ENCODE measurements around the gene CMTM8. TPM values are rescaled to one million over a fixed set of nuclear protein-coding genes. Genes with fewer than 3 reads are reported as not detected.
"Not testable (repeated sequence)": the region's sequence is repeated elsewhere in the genome, so short reads cannot be mapped to it uniquely, and the experiment has no call there.

Gene CMTM8, protein sequence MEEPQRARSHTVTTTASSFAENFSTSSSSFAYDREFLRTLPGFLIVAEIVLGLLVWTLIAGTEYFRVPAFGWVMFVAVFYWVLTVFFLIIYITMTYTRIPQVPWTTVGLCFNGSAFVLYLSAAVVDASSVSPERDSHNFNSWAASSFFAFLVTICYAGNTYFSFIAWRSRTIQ
- not detected in 2 replicates for total RNA-seq (2014; rRNA removed; shearing (Covaris generic))

DNA sequence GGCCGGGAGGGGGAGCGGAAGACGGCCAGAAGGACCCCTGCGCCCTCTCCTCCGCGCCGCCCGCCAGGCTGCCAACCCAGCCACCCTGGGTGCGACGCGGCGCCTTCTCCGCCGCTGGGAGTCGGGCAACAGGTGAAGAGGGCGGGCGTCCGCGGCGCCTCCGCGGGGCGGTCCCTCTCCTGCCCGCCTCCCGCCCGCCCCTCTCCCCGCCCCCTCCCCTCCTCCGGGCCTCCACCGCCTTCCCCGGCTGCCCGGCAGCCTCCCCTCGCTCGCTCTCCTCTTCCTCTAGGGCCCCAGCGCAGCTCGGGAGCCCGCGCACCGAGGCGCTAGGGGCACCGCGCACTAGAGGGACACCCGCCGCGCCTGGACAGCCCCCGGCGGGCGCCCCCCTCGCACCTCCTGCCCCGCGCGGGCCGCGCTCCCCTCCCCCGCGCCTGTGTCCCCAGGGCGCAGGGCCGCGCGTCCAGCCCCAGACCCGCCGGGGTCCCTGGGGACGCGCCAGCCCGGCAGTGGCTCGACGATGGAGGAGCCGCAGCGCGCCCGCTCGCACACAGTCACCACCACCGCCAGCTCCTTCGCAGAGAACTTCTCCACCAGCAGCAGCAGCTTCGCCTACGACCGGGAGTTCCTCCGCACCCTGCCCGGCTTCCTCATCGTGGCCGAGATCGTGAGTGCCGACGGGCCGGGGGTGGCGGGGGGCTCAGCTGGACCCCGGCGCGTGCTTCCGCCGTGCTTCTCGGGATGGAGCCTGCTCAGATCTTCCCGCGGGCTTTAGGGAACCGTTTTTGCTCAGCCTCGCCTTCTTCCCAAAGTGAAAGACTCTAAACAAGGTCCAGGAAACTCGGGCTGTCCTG is at the start of gene CMTM8:
CMTM8 (plus strand) TSS at position 228 of the 854 bp plus-strand sequence; CDS start at position 521, 293 bp downstream.
- H3K9me3 ChIP-seq (replicated peaks), result no peaks in the 10 kb centered on the region
- H3K4me1 ChIP-seq (replicated peaks), result peaks cover 8% of the 10 kb centered on the region
- peak in 1 of 2 experiments; percentile 1 for DNase-seq (ENCODE audit: low read depth in 1 of 2, low spot score in 2 of 2)
- H3K36me3 ChIP-seq, result no peaks in the 10 kb centered on the region
- no peak within 1 kb of the TSS for H3K27ac ChIP-seq
- peaks cover 38% of the 10 kb centered on the region for H3K27me3 ChIP-seq (replicated peaks)
- peak within 1 kb of the TSS; percentile 34 for H3K4me3 ChIP-seq

DNA sequence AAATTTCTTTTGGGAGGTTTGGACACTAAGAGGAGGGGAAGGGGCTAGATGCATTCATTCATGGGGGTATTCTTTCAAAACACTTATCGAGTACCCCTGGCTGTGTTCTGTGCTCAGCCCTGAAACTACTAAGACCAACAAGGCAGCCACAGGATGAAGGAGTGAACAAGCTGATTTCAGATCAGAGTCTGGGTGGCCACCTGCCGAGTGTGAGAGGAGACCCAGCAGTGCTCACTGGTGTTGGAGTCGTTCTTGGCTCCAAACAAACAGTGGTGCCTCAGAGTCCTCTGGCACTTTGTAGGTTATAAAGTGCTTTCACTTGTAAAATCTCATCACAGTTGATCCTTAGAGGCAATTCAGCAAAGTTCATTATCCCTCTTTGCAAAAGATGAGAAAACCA is 48.8 kb upstream of the CMTM8 start:
- Histone ChIP-seq H3K9me3 (replicated peaks) (no peaks in the 10 kb centered on the region), H3K4me3 (no peak overlapping the region), H3K36me3 (no peaks in the 10 kb centered on the region), H3K27ac (no peak overlapping the region), H3K4me1 (replicated peaks) (no peaks in the 10 kb centered on the region), H3K27me3 (replicated peaks) (0 out of 2 replicates have a peak, but pooled peaks cover 3% of the 10 kb centered on the region)
- no peak for DNase-seq (ENCODE audit: low read depth in 1 of 2, low spot score in 2 of 2)

DNA sequence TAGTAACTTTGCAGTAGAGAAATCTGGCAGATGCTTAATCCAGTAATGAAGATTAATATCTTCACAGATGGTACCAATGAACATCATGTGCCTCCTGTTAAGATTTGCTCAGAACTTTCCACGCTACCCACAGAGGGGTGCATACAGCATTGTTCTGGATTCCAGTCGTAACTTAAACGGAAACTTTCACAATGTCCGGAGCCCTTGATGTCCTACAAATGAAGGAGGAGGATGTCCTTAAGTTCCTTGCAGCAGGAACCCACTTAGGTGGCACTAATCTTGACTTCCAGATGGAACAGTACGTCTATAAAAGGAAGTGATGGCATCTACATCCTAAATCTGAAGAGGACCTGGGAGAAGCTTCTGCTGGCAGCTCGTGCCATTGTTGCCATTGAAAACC is 47.9 kb upstream of the CMTM8 start:
- not testable (repeated sequence) for H3K27ac ChIP-seq; H3K9me3 ChIP-seq (replicated peaks); H3K4me1 ChIP-seq (replicated peaks); H3K27me3 ChIP-seq (replicated peaks); DNase-seq (ENCODE audit: low read depth in 1 of 2, low spot score in 2 of 2); H3K4me3 ChIP-seq; H3K36me3 ChIP-seq

DNA sequence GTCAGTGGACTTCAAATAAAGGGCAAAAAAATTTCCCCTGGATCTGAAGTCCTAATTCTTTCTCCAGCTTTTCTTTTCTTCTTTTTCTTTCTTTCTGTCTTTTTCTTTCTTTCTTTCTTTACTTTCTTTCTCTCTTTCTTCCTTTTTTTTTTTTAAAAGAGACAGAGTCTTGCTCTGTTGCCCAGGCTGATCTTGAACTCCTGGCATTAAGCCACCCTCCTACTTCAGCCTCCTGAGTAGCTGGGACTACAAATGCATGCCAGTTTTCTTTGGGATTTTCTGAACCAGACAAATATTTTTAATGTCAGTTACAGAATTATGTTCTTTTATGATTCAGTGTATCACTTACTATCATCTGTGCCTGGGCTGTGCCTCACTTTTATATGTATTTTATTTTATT is 45.4 kb upstream of the CMTM8 start:
- Histone ChIP-seq H3K27ac (no peak overlapping the region), H3K4me3 (no peak overlapping the region), H3K27me3 (replicated peaks) (0 out of 2 replicates have a peak, but pooled peaks cover 3% of the 10 kb centered on the region), H3K4me1 (replicated peaks) (no peaks in the 10 kb centered on the region), H3K9me3 (replicated peaks) (no peaks in the 10 kb centered on the region), H3K36me3 (no peaks in the 10 kb centered on the region)
- no peak for DNase-seq (ENCODE audit: low read depth in 1 of 2, low spot score in 2 of 2)

DNA sequence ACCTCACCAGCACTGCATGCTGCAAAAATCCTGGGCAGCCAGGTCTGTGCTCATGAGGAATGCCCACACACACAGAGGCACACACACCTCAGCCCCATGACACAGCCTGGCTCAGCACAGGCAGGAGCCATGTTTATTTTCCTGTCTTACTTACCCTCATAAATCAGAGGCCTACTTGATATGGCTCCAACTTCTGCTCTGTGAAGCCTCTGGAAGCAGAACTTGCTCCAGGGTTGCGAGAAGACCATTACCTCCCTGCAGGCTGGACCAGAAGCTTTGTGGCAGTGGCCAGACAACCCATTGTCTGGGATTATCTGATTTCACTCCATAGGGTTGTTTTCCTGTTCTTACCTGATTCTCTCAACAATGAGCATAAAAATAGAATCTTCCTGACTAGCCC is 43.8 kb upstream of the CMTM8 start:
- DNase-seq (ENCODE audit: low read depth in 1 of 2, low spot score in 2 of 2), result no peak
- Histone ChIP-seq H3K4me1 (replicated peaks) (no peaks in the 10 kb centered on the region), H3K4me3 (no peak overlapping the region), H3K27ac (no peak overlapping the region), H3K27me3 (replicated peaks) (no peaks in the 10 kb centered on the region), H3K36me3 (no peaks in the 10 kb centered on the region), H3K9me3 (replicated peaks) (no peaks in the 10 kb centered on the region)

DNA sequence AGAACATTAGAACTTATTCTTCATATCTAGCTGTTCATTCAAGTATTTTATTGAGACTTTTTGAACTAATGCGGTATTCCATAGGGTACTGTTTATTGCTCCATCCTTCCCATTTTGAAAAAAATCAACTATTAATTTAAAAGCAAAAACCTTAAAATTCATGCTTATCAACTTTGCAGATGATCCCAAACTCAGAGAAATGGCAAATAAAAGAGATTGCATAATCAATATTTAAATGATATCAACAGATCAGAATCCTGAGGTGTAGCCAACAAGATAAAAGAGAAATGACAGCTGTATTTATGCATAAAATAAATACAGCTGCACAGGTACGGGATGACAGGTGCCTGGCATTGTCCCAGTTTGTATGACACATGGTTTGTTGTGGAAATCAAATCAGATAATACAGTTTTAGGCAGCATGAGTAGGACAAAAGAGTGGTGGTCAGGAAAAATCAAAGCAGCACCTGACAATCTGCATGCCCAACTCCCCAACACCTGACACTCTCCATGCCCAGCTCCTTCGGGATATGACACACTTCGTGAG is 42.4 kb upstream of the CMTM8 start:
- Histone ChIP-seq H3K4me1 (replicated peaks) (no peaks in the 10 kb centered on the region), H3K27me3 (replicated peaks) (no peaks in the 10 kb centered on the region), H3K9me3 (replicated peaks) (no peaks in the 10 kb centered on the region), H3K36me3 (no peaks in the 10 kb centered on the region), H3K4me3 (no peak overlapping the region), H3K27ac (no peak overlapping the region)
- DNase-seq (ENCODE audit: low read depth in 1 of 2, low spot score in 2 of 2), result no peak

DNA sequence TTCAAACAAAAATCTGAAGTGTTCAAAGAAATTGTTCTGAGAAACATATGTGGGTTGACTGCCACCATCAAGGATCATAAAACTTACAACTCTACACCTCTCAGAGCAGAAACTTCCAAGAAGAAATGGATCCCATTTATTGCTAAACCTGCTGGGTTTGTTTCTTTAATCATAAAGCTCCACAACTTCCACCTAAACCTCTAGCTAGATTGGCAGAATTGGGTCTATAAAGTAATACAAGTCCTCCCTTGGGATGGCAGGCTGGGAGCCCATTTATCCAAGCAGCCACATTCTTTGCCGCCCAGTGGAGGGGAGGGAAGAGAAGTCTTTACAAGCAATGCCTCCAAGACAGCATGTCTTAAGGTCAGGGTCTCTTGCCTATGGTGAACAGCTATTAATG is 40.5 kb upstream of the CMTM8 start:
- no peak for DNase-seq (ENCODE audit: low read depth in 1 of 2, low spot score in 2 of 2)
- Histone ChIP-seq H3K4me3 (no peak overlapping the region), H3K9me3 (replicated peaks) (no peaks in the 10 kb centered on the region), H3K36me3 (no peaks in the 10 kb centered on the region), H3K27me3 (replicated peaks) (no peaks in the 10 kb centered on the region), H3K4me1 (replicated peaks) (no peaks in the 10 kb centered on the region), H3K27ac (no peak overlapping the region)

DNA sequence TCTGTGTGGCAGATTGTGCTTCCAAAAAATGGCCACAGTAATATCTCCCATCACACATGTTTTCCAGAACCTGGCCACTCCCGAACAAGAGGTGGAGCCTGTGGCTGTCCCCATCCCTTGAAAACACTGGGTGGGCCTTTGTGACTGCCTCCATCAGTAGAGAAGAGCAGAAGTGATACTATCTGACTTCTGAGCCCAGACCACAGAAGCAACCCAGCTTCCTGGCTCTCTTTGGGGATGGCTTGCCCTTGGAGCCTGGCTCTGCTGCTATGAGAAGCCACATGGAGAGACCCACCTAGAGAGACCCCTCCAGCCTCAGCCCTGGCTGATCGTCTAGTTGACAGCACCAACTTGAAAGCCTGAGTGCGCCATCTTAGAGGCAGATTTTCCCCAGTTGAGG is 39.8 kb upstream of the CMTM8 start:
- Histone ChIP-seq H3K4me1 (replicated peaks) (no peaks in the 10 kb centered on the region), H3K27ac (no peak overlapping the region), H3K4me3 (no peak overlapping the region), H3K27me3 (replicated peaks) (no peaks in the 10 kb centered on the region), H3K36me3 (no peaks in the 10 kb centered on the region), H3K9me3 (replicated peaks) (no peaks in the 10 kb centered on the region)
- no peak for DNase-seq (ENCODE audit: low read depth in 1 of 2, low spot score in 2 of 2)

DNA sequence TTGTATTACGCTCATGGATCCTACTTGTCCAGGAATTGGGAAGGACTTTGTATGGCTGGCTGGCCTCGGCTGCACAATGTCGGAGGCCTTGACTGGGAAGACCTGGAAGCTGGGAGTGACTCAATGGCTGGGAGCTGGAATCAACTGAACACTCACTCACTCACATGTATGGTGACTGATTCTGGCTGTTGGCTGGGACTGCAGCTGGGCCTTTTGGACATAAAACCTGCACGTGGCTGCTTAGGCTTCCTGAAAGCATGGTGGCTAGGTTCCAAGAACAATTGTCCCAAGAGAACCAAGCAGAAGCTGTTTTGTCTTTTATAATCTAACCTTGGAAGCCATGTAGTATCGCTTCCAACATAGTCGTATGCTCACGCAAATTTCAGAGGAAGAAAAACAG is 38.0 kb upstream of the CMTM8 start:
- no peak for DNase-seq (ENCODE audit: low read depth in 1 of 2, low spot score in 2 of 2)
- Histone ChIP-seq H3K27ac (no peak overlapping the region), H3K27me3 (replicated peaks) (no peaks in the 10 kb centered on the region)

DNA sequence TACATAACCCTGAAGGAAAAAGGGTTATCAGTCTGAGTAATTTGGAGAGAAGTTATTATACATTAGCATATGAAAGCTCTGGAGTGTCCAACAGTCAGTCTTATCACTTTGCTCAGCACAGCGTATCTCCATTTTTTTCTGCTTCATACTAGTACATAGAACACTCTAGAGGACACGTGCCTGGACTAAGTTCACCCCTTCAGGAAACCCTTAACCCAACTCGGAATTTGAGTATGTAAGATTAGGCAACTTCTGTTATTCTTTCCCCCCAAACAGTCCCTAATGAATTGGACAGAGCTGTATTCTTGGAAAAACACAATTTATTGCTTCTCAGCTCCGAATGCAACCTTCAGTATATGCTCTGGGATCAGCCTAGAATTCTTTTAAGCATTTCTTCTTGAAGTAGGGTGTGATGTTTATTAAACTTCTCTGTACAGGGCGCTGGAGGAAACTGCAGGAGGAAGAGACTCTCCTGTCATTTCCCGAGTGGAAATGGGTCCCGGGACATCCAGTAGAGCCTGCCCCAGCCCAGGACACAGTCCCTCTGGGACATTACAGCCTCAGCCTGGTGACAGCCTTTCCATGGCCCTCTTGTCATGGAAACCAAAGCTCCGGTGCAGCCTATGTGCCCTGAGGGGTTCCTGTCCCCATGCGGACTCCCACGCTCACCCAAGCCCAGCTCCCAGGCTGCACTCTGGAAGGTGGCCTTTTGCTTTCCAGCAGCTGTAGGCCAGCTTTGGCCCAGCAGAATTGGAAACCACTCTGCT is 37.3 kb upstream of the CMTM8 start:
- H3K4me3 ChIP-seq, result no peak overlapping the region
- DNase-seq (ENCODE audit: low read depth in 1 of 2, low spot score in 2 of 2), result no peak
- H3K27ac ChIP-seq, result no peak overlapping the region
- no peaks in the 10 kb centered on the region for H3K9me3 ChIP-seq (replicated peaks)
- H3K27me3 ChIP-seq (replicated peaks), result no peaks in the 10 kb centered on the region
- H3K36me3 ChIP-seq, result no peaks in the 10 kb centered on the region
- H3K4me1 ChIP-seq (replicated peaks), result no peaks in the 10 kb centered on the region

More for the DNA sequence above, 38.0 kb upstream of the CMTM8 start:
- Histone ChIP-seq H3K4me1 (replicated peaks) (no peaks in the 10 kb centered on the region), H3K4me3 (no peak overlapping the region), H3K9me3 (replicated peaks) (no peaks in the 10 kb centered on the region), H3K36me3 (no peaks in the 10 kb centered on the region)

DNA sequence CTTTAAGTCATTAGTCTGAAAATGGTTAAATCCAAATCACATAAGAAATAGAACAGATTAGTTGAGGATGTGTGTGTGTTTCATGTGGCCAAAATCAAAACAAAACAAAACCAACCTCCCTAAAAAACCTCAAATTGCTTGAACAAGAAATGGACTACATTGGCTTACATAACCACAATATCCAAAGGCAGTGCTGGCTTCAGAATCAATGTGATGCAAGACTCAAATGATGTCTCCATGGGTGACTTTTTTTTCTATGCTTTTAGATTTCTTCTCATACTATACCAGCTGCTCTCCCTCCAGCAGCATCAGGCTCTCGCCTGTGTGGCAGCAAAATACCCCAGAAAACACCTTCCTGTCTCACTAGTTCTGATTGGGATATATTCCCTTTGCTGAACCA is 36.0 kb upstream of the CMTM8 start:
- H3K27me3 ChIP-seq (replicated peaks), result no peaks in the 10 kb centered on the region
- H3K4me1 ChIP-seq (replicated peaks), result no peaks in the 10 kb centered on the region
- no peaks in the 10 kb centered on the region for H3K9me3 ChIP-seq (replicated peaks)
- no peaks in the 10 kb centered on the region for H3K36me3 ChIP-seq
- DNase-seq (ENCODE audit: low read depth in 1 of 2, low spot score in 2 of 2), result no peak
- no peak overlapping the region for H3K27ac ChIP-seq
- no peak overlapping the region for H3K4me3 ChIP-seq

DNA sequence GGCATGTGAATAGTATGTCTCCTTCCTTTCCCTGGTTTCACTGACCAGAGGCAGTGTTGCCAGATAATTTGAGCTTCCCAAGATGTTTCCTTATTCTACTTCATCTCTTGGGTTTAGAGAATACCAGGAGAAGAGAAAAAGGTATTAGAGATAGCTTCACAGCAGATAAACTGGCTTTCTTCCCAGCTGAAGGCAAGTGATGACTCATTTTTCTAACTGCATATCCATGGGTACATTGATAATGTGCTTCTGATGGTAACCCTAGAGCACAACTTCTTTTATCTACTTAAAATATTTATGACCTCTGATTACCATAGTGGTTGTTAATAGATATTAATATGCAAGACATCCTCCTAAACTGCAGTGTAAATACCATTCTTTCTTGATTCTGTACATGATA is 34.6 kb upstream of the CMTM8 start:
- Histone ChIP-seq H3K27ac (no peak overlapping the region), H3K4me1 (replicated peaks) (no peaks in the 10 kb centered on the region), H3K9me3 (replicated peaks) (no peaks in the 10 kb centered on the region), H3K4me3 (no peak overlapping the region), H3K27me3 (replicated peaks) (no peaks in the 10 kb centered on the region), H3K36me3 (no peaks in the 10 kb centered on the region)
- no peak for DNase-seq (ENCODE audit: low read depth in 1 of 2, low spot score in 2 of 2)

DNA sequence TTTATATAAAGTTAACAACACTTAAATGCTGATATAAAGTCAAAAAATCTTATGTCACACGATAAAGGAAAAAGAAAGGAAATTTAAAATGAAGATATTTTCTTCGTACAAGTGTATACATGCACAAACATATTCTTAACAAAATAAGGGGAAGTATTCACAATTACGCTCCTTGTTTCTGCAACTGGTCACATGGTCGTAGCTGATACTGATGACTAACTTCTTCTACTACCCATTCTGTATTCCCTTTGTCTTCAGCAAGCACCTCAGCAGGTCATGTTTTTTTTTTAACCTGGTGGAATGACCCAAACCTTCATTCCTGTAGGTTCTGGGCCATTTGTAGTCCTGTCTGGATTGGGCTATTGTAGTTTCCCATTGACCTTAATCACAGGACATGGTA is 30.0 kb upstream of the CMTM8 start:
- Histone ChIP-seq H3K36me3 (no peaks in the 10 kb centered on the region), H3K27me3 (replicated peaks) (no peaks in the 10 kb centered on the region), H3K27ac (no peak overlapping the region), H3K4me1 (replicated peaks) (no peaks in the 10 kb centered on the region), H3K9me3 (replicated peaks) (no peaks in the 10 kb centered on the region), H3K4me3 (no peak overlapping the region)
- no peak for DNase-seq (ENCODE audit: low read depth in 1 of 2, low spot score in 2 of 2)

DNA sequence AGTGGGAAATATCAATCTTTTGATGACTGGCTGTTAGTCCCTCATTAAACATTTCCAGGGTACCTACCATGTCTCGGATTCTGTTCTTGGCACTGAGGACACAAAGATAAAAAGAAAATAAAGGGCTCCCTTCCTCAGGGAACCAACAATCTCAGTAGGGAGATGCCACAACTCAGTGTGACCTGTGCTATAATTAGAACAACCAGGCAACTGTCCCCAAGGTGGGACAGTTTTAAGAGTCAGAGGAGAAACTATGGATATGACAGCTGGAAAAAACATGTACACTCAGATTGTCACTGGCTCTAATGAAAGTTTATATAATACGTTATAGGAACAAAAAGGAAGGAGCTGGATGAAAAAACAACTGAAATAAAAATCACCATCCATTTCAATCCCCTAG is 23.3 kb upstream of the CMTM8 start:
- H3K9me3 ChIP-seq (replicated peaks), result 0 out of 2 replicates have a peak, but pooled peaks cover 3% of the 10 kb centered on the region
- H3K27me3 ChIP-seq (replicated peaks), result no peaks in the 10 kb centered on the region
- H3K27ac ChIP-seq, result no peak overlapping the region
- DNase-seq (ENCODE audit: low read depth in 1 of 2, low spot score in 2 of 2), result no peak
- no peaks in the 10 kb centered on the region for H3K4me1 ChIP-seq (replicated peaks)
- H3K36me3 ChIP-seq, result no peaks in the 10 kb centered on the region
- no peak overlapping the region for H3K4me3 ChIP-seq

All from SJSA1 (cell line).